Right cardiac atrium (tissue), 5 donors: ENCODE data around the gene MEX3A. TPM values are rescaled to one million over a fixed set of nuclear protein-coding genes. Genes with fewer than 3 reads are reported as not detected.
A peak's percentile ranks its signal among the peaks of the same experiment; 100 is the strongest.
"Not testable (repeated sequence)": the region's sequence is repeated elsewhere in the genome, so short reads cannot be mapped to it uniquely, and the experiment has no call there.

Experiments
- ATAC-seq, 2 donors: fragments of 200-7000 bp; cut with Tn5 transposase; one replicate each; pipeline versions ENCODE4 v1.8.0 to v1.9.1; 2020; ENCODE audit warnings: moderate library complexity in 2 of 2, mild to moderate bottlenecking in 1 of 2
- DNase-seq, 3 donors: peaks; one replicate each; pipeline ENCODE4 v3.0.0-alpha.2; 2020
- H3K27ac ChIP-seq: one replicate; pipeline ENCODE4 v1.5.1; 2013; ENCODE audit warnings: mild to moderate bottlenecking, low read length, control low read depth, moderate library complexity
- H3K27me3 ChIP-seq: one replicate; pipeline ENCODE4 v1.6.1; 2013; ENCODE audit not compliant: control insufficient read depth, insufficient read depth
- H3K4me1 ChIP-seq: one replicate; pipeline ENCODE4 v1.6.1; 2013; ENCODE audit warnings: low read length; ENCODE audit not compliant: control insufficient read depth, insufficient read depth
- H3K4me3 ChIP-seq: one replicate; pipeline ENCODE4 v1.5.1; 2013; ENCODE audit warnings: low read length, control low read depth
- H3K9me3 ChIP-seq: one replicate; pipeline ENCODE4 v1.6.1; 2013; ENCODE audit warnings: low read length; ENCODE audit not compliant: control insufficient read depth
- WGBS: extraction: QIAGEN DNeasy Blood & Tissue Kit; methylation state at CpG from one replicate; pipeline ENCODE4 v1.1.7; 2013; 5-methylcytosine and 5-hydroxymethylcytosine counted together
- intact Hi-C, 4 donors: fragments of 100-400 bp; cut with DNase I; formaldehyde crosslinking; loops; one replicate each; pipeline versions ENCODE4 v1.11.0 to v1.14.0; 2022 to 2023
- long read RNA-seq, 4 donors: library from polyadenylated mRNA; unstranded; transcript quantifications; one replicate each; pipeline ENCODE4 v2.0.0, GENCODE V29; 2020 to 2021
- polyA plus RNA-seq: library from polyadenylated mRNA; stranded (reverse); fragments of 200-250 nt; gene quantifications from one replicate; pipeline ENCODE4 v1.2.3, GENCODE V29; 2013
- total RNA-seq, 4 donors: library from RNA; stranded (reverse); fragmentation: NEBNext Ultra II Directional; extraction: Animal tissue kit (Norgen Biotek cat#: 25700); gene quantifications; one replicate each; pipeline ENCODE4 v1.2.1, GENCODE V29; 2021
- donor health status: healthy with polysubstance abuse.
- donor health status: DM: no; HTN: yes; CAD: no.
- donor health status: DM: no; HTN: no; CAD: no.
- donor health status: DM: no; HTN: yes; CAD: no; lungs with severe emphysema.
- donor health status: DM: yes; HTN: yes; CAD: no.

The MEX3A gene
- under 1 TPM; 0.17 to 0.33 (median 0.19) TPM for total RNA-seq
- 0.25 TPM for polyA plus RNA-seq
- long read RNA-seq, donor 1: 0 reads
- long read RNA-seq, donor 2: 0 reads
- long read RNA-seq, donor 3, partial matches to known transcripts: 0 of 1 reads
- long read RNA-seq, donor 3, other reads (novel, unspliced or antisense): 1 of 1 reads
- long read RNA-seq, donor 4, partial matches to known transcripts: 0 of 1 reads
- long read RNA-seq, donor 4, other reads (novel, unspliced or antisense): 0 of 1 reads

- intact Hi-C loops: loop anchor here in 1 of 4 donors (10.0 kb wide), 1 partner anchor 232 kb away; no protein-coding TSS in a partner anchor
- Histone ChIP-seq H3K9me3 (no peaks in the 10 kb centered on the region), H3K4me1 (no peaks in the 10 kb centered on the region), H3K27ac (no peak within 1 kb of the TSS), H3K27me3 (no peaks in the 10 kb centered on the region), H3K4me3 (peak within 1 kb of the TSS; percentile 91)
- DNase-seq (peak; percentile 75 to 90 (median 88)), ATAC-seq (peak; percentile 86 to 88)
- WGBS: 0% methylated on average over 62 of the region's 62 CpGs
These were observed at the start of gene MEX3A for GRCh38 chr1:156082309-156083091. Gene MEX3A, minus strand, starts transcription at chr1:156082465. Its CDS starts 467 bp downstream, at chr1:156081998.

- Histone ChIP-seq H3K27ac (peak overlapping the region; percentile 31), H3K4me3 (no peak overlapping the region), H3K4me1 (peaks cover 29% of the 10 kb centered on the region), H3K27me3 (no peaks in the 10 kb centered on the region), H3K9me3 (no peaks in the 10 kb centered on the region)
- ATAC-seq: no peak
- no peak for DNase-seq
- intact Hi-C loops: loop anchor here (2.0 to 5.0 kb wide), 2 partner anchors 33 to 34 kb away; no protein-coding TSS in a partner anchor
- 77% methylated on average over 6 of the region's 6 CpGs for WGBS
These were observed 48.3 kb upstream of the MEX3A start for GRCh38 chr1:156130578-156130942.

GRCh38 chr1:156129687-156130577 is 47.7 kb upstream of the MEX3A start:
- Histone ChIP-seq H3K9me3 (no peaks in the 10 kb centered on the region), H3K4me1 (peaks cover 32% of the 10 kb centered on the region), H3K4me3 (no peak overlapping the region), H3K27ac (peak overlapping the region; percentile 96), H3K27me3 (no peaks in the 10 kb centered on the region)
- WGBS: 27% methylated on average over 7 of the region's 7 CpGs
- intact Hi-C loops: loop anchor here (2.0 to 5.0 kb wide), 2 partner anchors 33 kb away; no protein-coding TSS in a partner anchor
- peak; percentile 91 to 94 (median 91) for DNase-seq
- peak; percentile 72 to 74 for ATAC-seq

GRCh38 chr1:156128654-156129597 is 46.7 kb upstream of the MEX3A start:
- peaks cover 40% of the 10 kb centered on the region for H3K4me1 ChIP-seq
- H3K9me3 ChIP-seq: no peaks in the 10 kb centered on the region
- peak overlapping the region; percentile 5 for H3K4me3 ChIP-seq
- no peaks in the 10 kb centered on the region for H3K27me3 ChIP-seq
- DNase-seq (peak; percentile 76 to 86 (median 81)), ATAC-seq (peak; percentile 7 to 36)
- peak overlapping the region; percentile 96 for H3K27ac ChIP-seq
- WGBS: 10% methylated on average over 8 of the region's 8 CpGs
- intact Hi-C loops: no loop called here

- WGBS: 34% methylated on average over 2 of the region's 2 CpGs
- no peak overlapping the region for H3K4me3 ChIP-seq
These were observed 46.0 kb upstream of the MEX3A start for GRCh38 chr1:156128308-156128653.

GRCh38 chr1:156126630-156127534 is 44.6 kb upstream of the MEX3A start:
- H3K9me3 ChIP-seq: no peaks in the 10 kb centered on the region
- intact Hi-C loops: no loop called here
- peak overlapping the region; percentile 99 for H3K27ac ChIP-seq
- WGBS: 19% methylated on average over 15 of the region's 15 CpGs
- peaks cover 50% of the 10 kb centered on the region for H3K4me1 ChIP-seq
- DNase-seq (peak; percentile 75 to 77 (median 77)), ATAC-seq (peak in 1 of 2 donors; percentile 11)
- H3K4me3 ChIP-seq: no peak overlapping the region
- no peaks in the 10 kb centered on the region for H3K27me3 ChIP-seq

More at GRCh38 chr1:156128308-156128653, 46.0 kb upstream of the MEX3A start:
- ATAC-seq (no peak), DNase-seq (peak in 1 of 3 donors; percentile 28)
- H3K27me3 ChIP-seq: no peaks in the 10 kb centered on the region
- H3K4me1 ChIP-seq: peaks cover 44% of the 10 kb centered on the region
- peak overlapping the region; percentile 96 for H3K27ac ChIP-seq
- H3K9me3 ChIP-seq: no peaks in the 10 kb centered on the region
- intact Hi-C loops: no loop called here

- ATAC-seq: peak; percentile 70 to 77
- Histone ChIP-seq H3K27me3 (no peaks in the 10 kb centered on the region), H3K4me3 (no peak overlapping the region), H3K4me1 (peaks cover 55% of the 10 kb centered on the region), H3K9me3 (no peaks in the 10 kb centered on the region), H3K27ac (peak overlapping the region; percentile 99)
- DNase-seq: peak; percentile 97 to 98 (median 98)
- 8% methylated on average over 11 of the region's 11 CpGs for WGBS
- intact Hi-C loops: no loop called here
These were observed 43.9 kb upstream of the MEX3A start for GRCh38 chr1:156126043-156126629.

GRCh38 chr1:156125544-156125943 is 43.3 kb upstream of the MEX3A start:
- peaks cover 59% of the 10 kb centered on the region for H3K4me1 ChIP-seq
- DNase-seq, H3K27me3 ChIP-seq, ATAC-seq, intact Hi-C loops, H3K9me3 ChIP-seq, H3K4me3 ChIP-seq: not testable (repeated sequence)
- 74% methylated on average over 10 of the region's 10 CpGs for WGBS
- peak overlapping the region; percentile 92 for H3K27ac ChIP-seq
